DND-41 (cell line): Measurements from ENCODE around the gene KNTC1.
"Not testable (repeated sequence)": the region's sequence is repeated elsewhere in the genome, so short reads cannot be mapped to it uniquely, and the experiment has no call there.

Source experiments
- ATAC-seq: fragments of 200-7000 bp; cut with Tn5 transposase; 3 replicates; pipeline ENCODE4 v1.9.1; 2021; ENCODE audit warnings: low read depth; ENCODE audit not compliant: insufficient read depth
- DNase-seq: peaks from one replicate; pipeline ENCODE4 v3.0.0-alpha.2; 2020
- H2AFZ ChIP-seq: 2 replicates; pipeline ENCODE4 v1.6.0; 2012; ENCODE audit warnings: low read depth, low read length
- H3K27ac ChIP-seq: 2 replicates; pipeline ENCODE4 v1.5.1; 2012; ENCODE audit warnings: low read length, inconsistent platforms
- H3K27me3 ChIP-seq: fragments of 200-600 bp; sonication (generic); 2 replicates; pipeline ENCODE4 v1.6.0; 2012; ENCODE audit warnings: low read length, mild to moderate bottlenecking, inconsistent platforms; ENCODE audit not compliant: insufficient read depth, poor library complexity
- H3K36me3 ChIP-seq: 2 replicates; pipeline ENCODE4 v1.5.1; 2012; ENCODE audit warnings: low read length, inconsistent platforms; ENCODE audit not compliant: insufficient read depth
- H3K4me1 ChIP-seq: 2 replicates; pipeline ENCODE4 v1.5.1; 2012; ENCODE audit warnings: mild to moderate bottlenecking, low read length; ENCODE audit not compliant: insufficient read depth
- H3K4me2 ChIP-seq: 2 replicates; pipeline ENCODE4 v1.6.0; 2012; ENCODE audit warnings: mild to moderate bottlenecking, moderate library complexity, low read length, inconsistent platforms; ENCODE audit not compliant: insufficient read depth
- H3K4me3 ChIP-seq, 2 experiments: fragments of 200-600 bp in 1 of 2; shearing (Covaris generic) in 1 of 2; 2 replicates each; pipeline ENCODE4 v1.5.1; 2012 to 2016; ENCODE audit warnings: inconsistent platforms in 2 of 2, low read length in 2 of 2, mild to moderate bottlenecking in 2 of 2, low read depth in 1 of 2, moderate library complexity in 1 of 2
- H3K79me2 ChIP-seq: 2 replicates; pipeline ENCODE4 v1.6.0; 2012; ENCODE audit warnings: low read length, inconsistent platforms; ENCODE audit not compliant: insufficient read depth
- H3K9ac ChIP-seq: 2 replicates; pipeline ENCODE4 v1.6.0; 2012; ENCODE audit warnings: low read depth, mild to moderate bottlenecking, inconsistent platforms, low read length, moderate library complexity
- H3K9me3 ChIP-seq: 2 replicates; pipeline ENCODE4 v1.5.1; 2012; ENCODE audit warnings: low read length, moderate library complexity, mild to moderate bottlenecking, inconsistent platforms; ENCODE audit not compliant: insufficient read depth, severe bottlenecking
- H4K20me1 ChIP-seq: 2 replicates; pipeline ENCODE4 v1.6.0; 2012; ENCODE audit warnings: low read length; ENCODE audit not compliant: insufficient read depth
- CTCF ChIP-seq: IDR thresholded peaks from 2 replicates; pipeline ENCODE4 v1.5.1; 2012; ENCODE audit warnings: borderline replicate concordance, low read length, moderate library complexity, mild to moderate bottlenecking; ENCODE audit not compliant: poor library complexity, severe bottlenecking; ENCODE audit errors: extremely low read depth
- EZH2 ChIP-seq: IDR thresholded peaks from 3 replicates; pipeline ENCODE4 v1.6.1; 2012; ENCODE audit warnings: borderline replicate concordance, low read depth, mild to moderate bottlenecking, moderate library complexity, low read length, inconsistent platforms; ENCODE audit not compliant: severe bottlenecking

The KNTC1 gene

GRCh38 chr12:122571821-122572220 is 44.8 kb downstream of the KNTC1 start:
- no peak for DNase-seq
- no peak overlapping the region for H3K4me3 ChIP-seq
- peaks cover 92% of the 10 kb centered on the region for H3K36me3 ChIP-seq
- no peak overlapping the region for H3K9ac ChIP-seq
- no peaks in the 10 kb centered on the region for H3K4me1 ChIP-seq
- H3K9me3 ChIP-seq, result no peaks in the 10 kb centered on the region
- no peak overlapping the region for H3K27ac ChIP-seq
- no peak for ATAC-seq
- no peaks in the 10 kb centered on the region for H4K20me1 ChIP-seq
- no peak overlapping the region for H2AFZ ChIP-seq
- no peaks in the 10 kb centered on the region for H3K79me2 ChIP-seq
- TF ChIP-seq EZH2 (no peak), CTCF (no peak)
- H3K27me3 ChIP-seq, result no peaks in the 10 kb centered on the region
- H3K4me2 ChIP-seq, result no peak overlapping the region

GRCh38 chr12:122583294-122583693 is 56.2 kb downstream of the KNTC1 start:
- H3K36me3 ChIP-seq, result peaks cover 94% of the 10 kb centered on the region

GRCh38 chr12:122584177-122584863 is 57.3 kb downstream of the KNTC1 start:
- Histone ChIP-seq H3K27ac (no peak overlapping the region), H3K79me2 (no peaks in the 10 kb centered on the region), H3K27me3 (no peaks in the 10 kb centered on the region), H3K36me3 (peaks cover 98% of the 10 kb centered on the region), H3K9me3 (no peaks in the 10 kb centered on the region), H3K4me1 (no peaks in the 10 kb centered on the region), H3K4me2 (no peak overlapping the region), H3K9ac (no peak overlapping the region), H4K20me1 (no peaks in the 10 kb centered on the region), H2AFZ (no peak overlapping the region), H3K4me3 (no peak overlapping the region)
- TF ChIP-seq EZH2 (no peak), CTCF (no peak)
- DNase-seq (no peak), ATAC-seq (no peak)

More at GRCh38 chr12:122583294-122583693, 56.2 kb downstream of the KNTC1 start:
- not testable (repeated sequence) for H4K20me1 ChIP-seq, H3K4me2 ChIP-seq, H3K9ac ChIP-seq, H3K27ac ChIP-seq, ATAC-seq, DNase-seq, H2AFZ ChIP-seq, H3K27me3 ChIP-seq, H3K4me3 ChIP-seq, H3K79me2 ChIP-seq, H3K4me1 ChIP-seq, H3K9me3 ChIP-seq

GRCh38 chr12:122590990-122591389 is 63.9 kb downstream of the KNTC1 start:
- H3K9ac ChIP-seq, result no peak overlapping the region
- peaks cover 85% of the 10 kb centered on the region for H3K36me3 ChIP-seq
- TF ChIP-seq CTCF (no peak), EZH2 (no peak)
- H3K9me3 ChIP-seq, result no peaks in the 10 kb centered on the region
- no peak overlapping the region for H3K4me3 ChIP-seq
- no peaks in the 10 kb centered on the region for H3K27me3 ChIP-seq
- no peaks in the 10 kb centered on the region for H3K4me1 ChIP-seq
- H3K79me2 ChIP-seq, result no peaks in the 10 kb centered on the region
- H4K20me1 ChIP-seq, result no peaks in the 10 kb centered on the region
- DNase-seq (no peak), ATAC-seq (no peak)
- no peak overlapping the region for H3K4me2 ChIP-seq
- H3K27ac ChIP-seq, result no peak overlapping the region
- H2AFZ ChIP-seq, result no peak overlapping the region

GRCh38 chr12:122591966-122592365 is 64.9 kb downstream of the KNTC1 start:
- H3K36me3 ChIP-seq, result peaks cover 81% of the 10 kb centered on the region
- not testable (repeated sequence) for H4K20me1 ChIP-seq, H3K9ac ChIP-seq, H3K27me3 ChIP-seq, H3K4me3 ChIP-seq, H2AFZ ChIP-seq, ATAC-seq, H3K4me1 ChIP-seq, H3K9me3 ChIP-seq, H3K79me2 ChIP-seq, DNase-seq, H3K27ac ChIP-seq, H3K4me2 ChIP-seq

GRCh38 chr12:122592543-122592942 is 65.5 kb downstream of the KNTC1 start:
- H3K9me3 ChIP-seq, H3K9ac ChIP-seq, ATAC-seq, H3K27ac ChIP-seq, H3K4me3 ChIP-seq, H3K4me2 ChIP-seq, H3K79me2 ChIP-seq, H2AFZ ChIP-seq, H3K4me1 ChIP-seq, H3K27me3 ChIP-seq, H4K20me1 ChIP-seq: not testable (repeated sequence)
- peaks cover 80% of the 10 kb centered on the region for H3K36me3 ChIP-seq
- peak; percentile 10 for DNase-seq
